MCF 10A (cell line): Measurements from ENCODE around the gene CHCHD3. TPM values are rescaled to one million over a fixed set of nuclear protein-coding genes. Genes with fewer than 3 reads are reported as not detected.

ENCODE experiments used
- BruUV-seq: library from RNA; stranded (reverse); fragments of 400-500 nt; replicated peaks from 2 replicates; lab custom pipeline; 2021; lab: Mats Ljungman, UMichigan
- CTCF ChIA-PET: fragments of 300-600 bp; sonication (Branson Sonifier 250); formaldehyde crosslinking; extraction: SDS; loops from one replicate; lab custom pipeline; 2021; ENCODE audit warnings: antibody characterized with exemption, inconsistent platforms; lab: Yijun Ruan, JAX
- POLR2A ChIA-PET: fragments of 300-600, 350-650 bp; sonication (Branson Sonifier 250); formaldehyde crosslinking; extraction: SDS; loops from one replicate; lab custom pipeline; 2020; ENCODE audit warnings: antibody characterized with exemption, inconsistent platforms; lab: Yijun Ruan, JAX
- DNase-seq: peaks from one replicate; pipeline ENCODE4 v3.0.0-alpha.2; 2018; ENCODE audit not compliant: unreplicated experiment
- H3K27ac Mint-ChIP-seq: one replicate; pipeline ENCODE4 v1.8.0; 2022; ENCODE audit warnings: mild to moderate bottlenecking, low read depth, mixed read lengths; ENCODE audit not compliant: unreplicated experiment
- H3K27me3 Mint-ChIP-seq: one replicate; pipeline ENCODE4 v1.8.0; 2022; ENCODE audit warnings: mixed read lengths; ENCODE audit not compliant: insufficient read depth, unreplicated experiment
- H3K36me3 Mint-ChIP-seq: one replicate; pipeline ENCODE4 v1.8.0; 2022; ENCODE audit warnings: mild to moderate bottlenecking, moderate library complexity, mixed read lengths; ENCODE audit not compliant: insufficient read depth, unreplicated experiment
- H3K4me1 Mint-ChIP-seq: one replicate; pipeline ENCODE4 v1.8.0; 2022; ENCODE audit warnings: mixed read lengths; ENCODE audit not compliant: insufficient read depth, unreplicated experiment
- H3K4me3 Mint-ChIP-seq: one replicate; pipeline ENCODE4 v1.8.0; 2022; ENCODE audit warnings: mild to moderate bottlenecking, moderate library complexity, mixed read lengths; ENCODE audit not compliant: unreplicated experiment
- H3K9me3 Mint-ChIP-seq: one replicate; pipeline ENCODE4 v1.8.0; 2022; ENCODE audit warnings: mixed read lengths; ENCODE audit not compliant: unreplicated experiment
- CTCF ChIP-seq: fragments of 200-600 bp; IDR thresholded peaks from one replicate; pipeline ENCODE4 v1.8.0; 2022; ENCODE audit warnings: antibody characterized with exemption, mild to moderate bottlenecking; ENCODE audit not compliant: unreplicated experiment
- intact Hi-C: fragments of 100-400 bp; cut with micrococcal nuclease; formaldehyde crosslinking; loops from 2 replicates; pipeline ENCODE4 v1.14.1; 2022
- total RNA-seq: library from RNA; stranded (reverse); gene quantifications from 2 replicates; pipeline ENCODE4 v1.2.3, GENCODE V29; 2022

Gene CHCHD3
- total RNA-seq, 1 experiment from 2014 or later = 102 TPM

DNA sequence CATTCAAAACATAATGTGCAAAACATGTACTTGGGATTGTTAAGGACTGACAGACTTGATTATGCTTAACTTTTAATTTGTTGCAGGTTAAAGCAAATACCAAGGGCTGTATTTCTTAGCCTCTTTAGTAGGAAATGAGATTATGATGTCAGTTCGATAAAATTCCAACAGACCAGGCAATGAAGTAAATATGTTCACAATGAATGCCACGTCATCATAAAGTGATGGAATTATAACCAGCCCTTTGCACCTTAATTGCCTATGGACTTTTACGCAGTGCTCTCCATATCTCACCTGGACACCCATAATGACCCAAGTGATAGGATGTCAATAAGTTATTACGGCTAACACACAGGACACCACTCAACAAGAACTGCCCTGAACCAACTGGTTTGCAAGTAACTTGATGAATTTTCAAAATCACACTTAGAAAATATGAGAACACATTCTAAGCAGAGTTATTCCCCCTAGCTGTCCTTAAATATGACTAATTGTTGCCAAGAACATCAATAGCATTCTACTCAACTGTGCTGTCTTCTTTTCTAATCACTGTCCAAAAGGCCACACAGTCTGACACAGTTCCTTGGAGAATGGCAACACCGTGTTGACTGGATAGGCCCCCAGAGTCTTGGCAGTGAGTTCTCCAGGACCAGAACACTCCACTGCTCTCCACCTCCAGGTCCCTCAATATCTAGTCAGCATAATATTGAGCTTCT, 115.0 kb downstream of the CHCHD3 start:
- no peak for TF ChIP-seq CTCF
- Mint-ChIP-seq H3K36me3 (no peaks in the 10 kb centered on the region), H3K27ac (no peak overlapping the region), H3K27me3 (no peaks in the 10 kb centered on the region), H3K9me3 (no peaks in the 10 kb centered on the region), H3K4me1 (no peaks in the 10 kb centered on the region), H3K4me3 (no peak overlapping the region)
- CTCF ChIA-PET = interaction anchor here (1.4 kb wide), 1 partner anchor 34 kb away, joined by 3 read pairs; no protein-coding TSS in a partner anchor
- intact Hi-C loops = no loop called here
- BruUV-seq = no TSS peak
- POLR2A ChIA-PET = interaction anchor here (0.6 to 1.2 kb wide), 2 partner anchors 24 to 115 kb away, joined by 3 to 4 read pairs; partner anchors contain the start of gene CHCHD3
- DNase-seq = no peak

DNA sequence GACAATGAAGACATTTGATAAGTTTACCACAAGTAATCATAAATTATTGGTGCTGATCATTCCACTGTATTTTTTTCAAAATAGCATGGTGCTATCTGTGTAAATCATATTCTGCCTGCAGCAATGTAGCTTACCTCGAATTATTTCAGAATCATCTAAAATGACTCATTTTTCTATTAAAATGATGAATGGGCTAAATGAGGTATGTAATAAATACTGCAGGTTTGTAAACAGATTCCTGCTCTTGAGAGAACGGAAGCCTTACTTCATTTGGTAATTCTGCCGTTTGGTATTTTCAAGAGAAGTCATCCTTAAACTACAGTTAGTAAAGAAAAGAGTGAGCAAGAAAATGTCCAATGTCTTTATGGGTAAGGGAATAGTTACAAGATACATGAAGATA, 115.9 kb downstream of the CHCHD3 start:
- BruUV-seq = no TSS peak
- Mint-ChIP-seq H3K9me3 (no peaks in the 10 kb centered on the region), H3K27me3 (no peaks in the 10 kb centered on the region), H3K36me3 (no peaks in the 10 kb centered on the region), H3K4me1 (no peaks in the 10 kb centered on the region), H3K4me3 (no peak overlapping the region), H3K27ac (no peak overlapping the region)
- TF ChIP-seq CTCF = no peak
- no peak for DNase-seq
- ChIA-PET CTCF (interaction anchor here (1.4 kb wide), 1 partner anchor 33 kb away, joined by 3 read pairs; no protein-coding TSS in a partner anchor), POLR2A (interaction anchor here (0.6 kb wide), 2 partner anchors 23 to 287 kb away, joined by 3 read pairs; partner anchors contain the start of gene EXOC4)
- intact Hi-C loops = no loop called here

DNA sequence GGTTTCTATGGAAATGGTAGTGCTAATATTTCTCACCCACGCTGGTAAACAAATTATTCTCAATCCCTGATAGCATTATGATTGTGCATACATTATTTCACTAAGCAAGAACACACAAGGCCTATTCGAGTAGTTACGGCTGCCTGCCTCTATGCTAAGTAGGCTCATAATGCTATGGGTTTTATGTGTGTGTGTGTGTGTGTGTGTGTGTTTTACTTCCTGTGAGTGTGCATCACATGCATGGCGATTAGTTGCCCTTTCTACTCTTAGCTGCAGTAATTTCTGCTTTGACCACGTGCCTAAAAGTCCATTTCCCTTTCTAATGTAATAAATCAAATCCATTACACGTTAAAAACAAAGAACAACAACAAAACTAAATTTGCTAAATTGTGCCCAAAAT, 117.0 kb downstream of the CHCHD3 start:
- H3K36me3 Mint-ChIP-seq = no peaks in the 10 kb centered on the region
- BruUV-seq = no TSS peak

More for the DNA sequence above, 117.0 kb downstream of the CHCHD3 start:
- no peak for DNase-seq
- H3K27ac Mint-ChIP-seq = no peak overlapping the region
- intact Hi-C loops = no loop called here
- no peaks in the 10 kb centered on the region for H3K27me3 Mint-ChIP-seq
- no peaks in the 10 kb centered on the region for H3K4me1 Mint-ChIP-seq
- H3K9me3 Mint-ChIP-seq = no peaks in the 10 kb centered on the region
- H3K4me3 Mint-ChIP-seq = no peak overlapping the region
- no peak for TF ChIP-seq CTCF
- CTCF ChIA-PET = interaction anchor here (0.6 kb wide), 1 partner anchor 470 kb away, joined by 3 read pairs; no protein-coding TSS in a partner anchor
- POLR2A ChIA-PET = no interaction called here
